ENCODE results near the gene NPPA.

The NPPA gene

DNA sequence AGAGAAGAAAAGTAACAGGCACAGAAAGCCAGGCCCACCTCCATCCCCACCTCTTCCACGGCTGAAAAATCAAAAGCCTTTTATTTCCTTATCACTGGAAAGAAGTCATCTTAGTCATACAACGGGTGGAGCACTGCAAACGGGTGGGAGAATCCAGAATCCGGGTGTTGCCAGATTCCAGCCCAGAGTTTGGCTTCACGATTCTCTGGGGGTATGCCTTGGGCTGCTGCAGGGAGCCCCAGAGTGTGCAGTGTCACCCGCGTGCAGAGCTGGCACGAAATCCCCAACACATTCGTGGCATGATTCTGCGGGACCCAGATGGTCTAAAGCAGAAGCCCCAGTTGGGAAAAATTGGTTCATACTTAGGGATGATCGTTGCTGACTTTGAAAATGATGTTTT, 2.6 kb upstream of the NPPA start:
- no peak overlapping the region for H3K4me3 ChIP-seq (ENCODE audit: low read depth, low read length)
- no peak for DNase-seq (ENCODE audit: low read depth)

DNA sequence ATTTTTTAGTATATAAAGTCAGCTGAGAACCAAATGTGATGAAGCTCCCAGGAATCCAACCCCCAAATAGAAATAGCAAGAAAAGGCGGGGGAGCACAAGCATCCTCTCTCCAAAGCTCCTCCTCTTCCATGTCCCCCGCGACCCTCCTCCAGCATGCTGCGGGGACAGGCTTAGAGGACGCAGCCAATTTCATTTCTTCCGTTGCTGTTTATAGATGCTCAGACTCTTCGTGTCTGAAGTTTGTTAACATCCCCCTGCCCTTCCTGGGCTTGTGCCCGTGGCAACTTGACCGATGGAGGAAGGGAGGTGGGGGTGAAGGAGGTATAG, 754 bp upstream of the NPPA start:
- H3K4me3 ChIP-seq (ENCODE audit: low read depth, low read length) = no peak overlapping the region
- no peak for DNase-seq (ENCODE audit: low read depth)

DNA sequence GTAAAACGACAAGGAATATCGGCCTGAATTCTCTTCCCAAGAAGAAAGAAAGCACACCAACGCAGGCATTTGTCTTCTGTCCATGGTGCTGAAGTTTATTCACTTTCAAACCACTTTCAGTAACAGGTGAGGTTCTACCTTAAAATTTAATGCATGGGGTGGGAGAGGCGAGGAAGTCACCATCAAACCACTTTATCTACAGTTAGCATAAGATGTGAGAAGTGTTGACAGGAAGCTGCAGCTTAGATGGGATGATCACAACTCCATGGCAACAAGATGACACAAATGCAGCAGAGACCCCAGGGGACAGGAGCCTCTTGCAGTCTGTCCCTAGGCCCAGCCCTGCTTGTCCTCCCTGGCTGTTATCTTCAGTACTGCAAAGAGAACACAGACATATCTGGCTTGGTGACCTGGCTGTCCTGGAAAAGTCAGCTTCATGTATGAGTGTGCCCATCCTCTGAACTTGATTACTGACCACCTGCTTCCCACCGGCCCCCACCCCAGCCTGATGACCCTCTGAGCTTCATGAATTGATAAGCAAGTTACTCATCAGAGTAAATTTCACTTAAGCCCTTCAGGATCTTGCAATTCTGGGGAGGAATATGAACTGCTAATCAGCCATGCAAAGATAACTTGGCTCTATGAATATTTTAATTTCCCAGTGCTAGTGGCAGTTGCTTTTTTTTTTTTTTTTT, 1.8 kb downstream of the NPPA start:
- DNase-seq (ENCODE audit: low read depth) = no peak
- no peak overlapping the region for H3K4me3 ChIP-seq (ENCODE audit: low read depth, low read length)

DNA sequence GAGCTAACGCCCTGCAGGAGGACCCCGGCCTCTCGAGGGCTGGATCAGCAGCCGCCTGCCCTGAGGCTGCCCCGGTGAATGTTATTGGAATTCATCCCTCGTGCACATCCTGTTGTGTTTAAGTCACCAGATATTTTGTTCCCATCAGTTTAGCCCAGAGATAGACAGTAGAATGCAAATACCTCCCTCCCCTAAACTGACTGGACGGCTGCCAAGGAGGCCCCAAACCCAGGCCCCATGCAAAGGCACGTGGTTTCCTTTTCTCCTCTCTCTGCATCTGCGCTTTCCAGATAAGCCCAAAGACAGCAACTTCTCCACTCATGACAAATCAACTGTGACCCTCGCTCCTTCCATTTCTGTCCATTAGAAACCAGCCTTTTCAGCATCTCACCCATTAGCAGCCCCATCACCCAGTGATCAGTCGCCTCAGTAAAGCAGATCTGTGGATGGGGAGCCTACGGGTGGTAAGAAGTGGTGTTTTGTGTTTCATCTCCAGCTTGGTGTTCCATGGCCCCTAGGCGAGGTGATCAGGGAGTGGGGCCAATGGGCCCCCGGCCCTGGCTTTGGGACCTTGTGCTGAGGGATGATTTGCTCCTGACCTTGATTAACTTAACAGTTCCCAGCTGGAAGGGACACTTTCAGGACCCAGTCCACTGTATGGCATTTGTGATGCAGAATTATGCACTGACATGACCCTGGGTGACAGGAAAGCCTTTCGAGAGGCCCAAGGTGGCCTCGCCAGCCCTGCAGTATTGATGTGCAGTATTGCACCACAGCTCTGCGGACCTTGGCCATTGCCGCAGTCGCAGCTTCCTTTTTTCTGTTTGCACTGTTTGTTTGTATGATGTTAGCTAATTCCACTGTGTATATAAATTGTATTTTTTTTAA, 5.2 kb downstream of the NPPA start:
- no peak overlapping the region for H3K4me3 ChIP-seq (ENCODE audit: low read depth, low read length)
- no peak for DNase-seq (ENCODE audit: low read depth)

DNA sequence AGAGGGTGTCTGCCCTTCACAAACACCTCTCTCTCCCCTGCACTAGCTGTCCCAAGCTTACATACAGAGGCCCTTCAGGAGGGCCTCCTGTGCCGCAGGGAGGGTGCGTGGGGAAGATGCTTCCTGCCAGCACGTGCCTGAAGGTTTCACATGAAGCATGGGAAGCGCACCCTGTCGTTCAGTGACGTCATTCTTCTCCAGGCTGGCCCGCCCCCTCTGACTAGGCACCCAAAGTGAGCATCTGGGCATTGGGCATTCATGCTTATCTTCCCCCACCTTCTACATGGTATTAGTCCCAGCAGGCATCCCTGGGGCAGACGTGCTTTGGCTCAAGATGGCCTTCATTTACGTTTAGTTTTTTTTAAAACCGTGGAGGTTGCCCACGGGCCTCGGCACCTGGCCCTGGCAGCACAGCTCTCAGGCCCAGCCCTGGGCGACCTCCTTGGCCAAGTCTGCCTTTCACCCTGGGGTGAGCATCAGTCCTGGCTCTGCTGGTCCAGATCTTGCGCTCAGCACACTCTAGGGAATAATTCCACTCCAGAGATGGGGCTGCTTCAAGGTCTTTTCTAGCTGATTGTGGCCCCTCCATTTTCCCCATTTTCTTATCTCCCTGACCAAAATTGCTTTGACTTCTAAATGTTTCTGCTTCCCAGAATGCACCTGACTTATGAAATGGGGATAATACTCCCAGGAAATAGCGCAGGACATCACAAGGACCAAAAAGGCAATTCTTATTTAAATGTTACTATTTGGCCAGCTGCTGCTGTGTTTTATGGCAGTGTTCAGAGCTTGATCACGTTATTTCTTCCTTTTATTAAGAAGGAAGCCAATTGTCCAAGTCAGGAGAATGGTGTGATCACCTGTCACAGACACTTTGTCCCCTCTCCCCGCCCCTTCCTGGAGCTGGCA, 6.1 kb downstream of the NPPA start:
- no peak for DNase-seq (ENCODE audit: low read depth)

DNA sequence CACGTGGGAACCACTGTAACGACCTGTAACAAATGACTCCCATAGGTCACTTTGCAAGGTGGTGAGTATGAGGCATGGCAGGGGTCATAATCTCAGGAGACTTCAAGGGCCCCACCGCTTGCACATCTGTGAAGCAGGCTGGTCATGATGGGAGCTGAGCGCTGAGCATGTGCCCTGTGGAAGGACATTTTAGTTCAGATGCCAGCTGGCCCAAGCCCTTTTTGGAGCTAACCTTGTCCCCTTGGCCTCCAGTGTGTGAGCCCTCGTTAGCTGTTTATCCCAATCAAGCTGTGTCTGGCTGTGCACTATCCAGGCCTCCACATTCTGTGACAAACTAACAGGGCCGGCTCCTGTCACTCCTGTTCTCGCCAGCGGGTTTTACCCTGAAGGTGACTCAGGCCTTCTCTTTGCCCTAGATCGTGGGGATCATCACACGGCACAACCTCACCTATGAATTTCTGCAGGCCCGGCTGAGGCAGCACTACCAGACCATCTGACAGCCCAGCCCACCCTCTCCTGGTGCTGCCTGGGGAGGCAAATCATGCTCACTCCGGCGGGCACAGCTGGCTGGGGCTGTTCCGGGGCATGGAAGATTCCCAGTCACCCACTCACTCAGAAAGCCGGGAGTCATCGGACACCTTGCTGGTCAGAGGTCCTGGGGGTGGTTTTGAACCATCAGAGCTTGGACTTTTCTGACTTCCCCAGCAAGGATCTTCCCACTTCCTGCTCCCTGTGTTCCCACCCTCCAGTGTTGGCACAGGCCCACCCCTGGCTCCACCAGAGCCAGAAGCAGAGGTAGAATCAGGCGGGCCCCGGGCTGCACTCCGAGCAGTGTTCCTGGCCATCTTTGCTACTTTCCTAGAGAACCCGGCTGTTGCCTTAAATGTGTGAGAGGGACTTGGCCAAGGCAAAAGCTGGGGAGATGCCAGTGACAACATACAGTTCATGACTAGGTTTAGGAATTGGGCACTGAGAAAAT, 7.6 kb downstream of the NPPA start:
- DNase-seq (ENCODE audit: low read depth) = no peak
- no peak overlapping the region for H3K4me3 ChIP-seq (ENCODE audit: low read depth, low read length)

More for the DNA sequence above, 6.1 kb downstream of the NPPA start:
- H3K4me3 ChIP-seq (ENCODE audit: low read depth, low read length) = no peak overlapping the region

DNA sequence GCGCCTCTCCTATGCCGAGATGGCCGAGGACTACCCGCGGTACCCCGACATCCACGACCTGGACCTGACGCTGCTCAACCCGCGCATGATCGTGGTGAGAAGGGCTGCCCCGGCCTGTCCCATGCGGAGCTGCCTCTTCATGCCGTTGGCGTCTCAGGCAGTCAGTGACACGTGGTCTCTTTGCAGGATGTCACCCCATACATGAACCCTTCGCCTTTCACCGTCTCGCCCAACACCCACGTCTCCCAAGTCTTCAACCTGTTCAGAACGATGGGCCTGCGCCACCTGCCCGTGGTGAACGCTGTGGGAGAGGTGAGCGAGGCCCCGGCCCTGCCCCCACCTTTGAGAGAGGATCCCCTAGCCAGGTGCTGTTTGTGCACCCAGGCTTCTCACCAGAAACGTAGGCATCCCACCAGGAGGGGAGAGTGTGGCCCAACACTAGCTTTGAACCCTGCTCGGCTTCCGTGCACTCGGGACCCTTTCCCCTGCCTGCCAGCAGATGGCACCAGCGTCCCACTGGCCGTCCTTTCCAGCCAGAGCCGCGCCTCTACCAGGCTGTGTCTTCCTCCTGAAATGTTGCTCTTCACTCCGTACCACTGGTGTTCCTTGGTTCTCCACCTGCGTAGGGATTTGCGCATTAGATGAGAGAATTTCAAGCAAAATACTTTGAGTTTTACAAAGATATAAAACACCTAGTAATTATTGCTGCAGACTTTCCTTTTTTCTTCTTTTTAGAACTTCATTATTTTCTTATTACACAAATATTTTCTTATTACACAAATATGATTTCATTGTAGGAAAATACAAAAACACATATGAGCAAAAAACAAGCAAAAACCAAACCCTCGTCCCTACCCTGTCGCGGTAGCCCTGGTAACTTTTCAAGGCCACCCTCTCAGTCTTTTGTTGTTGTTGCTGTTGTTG, 9.0 kb downstream of the NPPA start:
- DNase-seq (ENCODE audit: low read depth) = no peak
- H3K4me3 ChIP-seq (ENCODE audit: low read depth, low read length) = no peak overlapping the region

DNA sequence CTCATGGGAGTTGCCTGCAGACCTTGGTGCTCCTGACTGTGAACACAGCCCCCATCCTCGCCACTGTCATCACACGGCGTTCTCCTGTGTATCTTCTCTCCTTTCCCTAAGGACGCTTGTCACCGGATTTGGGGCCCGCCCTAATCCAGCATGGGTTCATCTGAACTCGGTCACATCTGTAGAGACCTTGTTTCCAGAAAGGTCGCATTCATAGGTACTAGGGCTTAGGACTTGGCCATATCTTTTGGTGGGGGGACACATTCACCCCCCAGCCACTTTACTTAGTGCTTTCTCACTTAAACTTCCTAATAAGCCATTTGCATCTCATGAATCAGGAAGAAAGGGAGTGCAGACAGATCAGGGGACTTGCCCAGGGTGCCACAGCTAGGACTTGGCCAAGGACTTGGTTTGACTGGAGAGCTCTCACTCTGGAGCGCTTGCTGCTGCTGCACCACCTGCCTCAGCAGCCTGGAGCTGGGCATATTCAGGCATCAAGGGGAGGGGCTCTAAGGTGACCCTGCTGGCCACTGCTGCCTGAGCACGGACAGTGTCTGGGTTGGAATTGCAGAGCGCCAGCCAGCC, 9.7 kb downstream of the NPPA start:
- DNase-seq (ENCODE audit: low read depth) = no peak
- no peak overlapping the region for H3K4me3 ChIP-seq (ENCODE audit: low read depth, low read length)

DNA sequence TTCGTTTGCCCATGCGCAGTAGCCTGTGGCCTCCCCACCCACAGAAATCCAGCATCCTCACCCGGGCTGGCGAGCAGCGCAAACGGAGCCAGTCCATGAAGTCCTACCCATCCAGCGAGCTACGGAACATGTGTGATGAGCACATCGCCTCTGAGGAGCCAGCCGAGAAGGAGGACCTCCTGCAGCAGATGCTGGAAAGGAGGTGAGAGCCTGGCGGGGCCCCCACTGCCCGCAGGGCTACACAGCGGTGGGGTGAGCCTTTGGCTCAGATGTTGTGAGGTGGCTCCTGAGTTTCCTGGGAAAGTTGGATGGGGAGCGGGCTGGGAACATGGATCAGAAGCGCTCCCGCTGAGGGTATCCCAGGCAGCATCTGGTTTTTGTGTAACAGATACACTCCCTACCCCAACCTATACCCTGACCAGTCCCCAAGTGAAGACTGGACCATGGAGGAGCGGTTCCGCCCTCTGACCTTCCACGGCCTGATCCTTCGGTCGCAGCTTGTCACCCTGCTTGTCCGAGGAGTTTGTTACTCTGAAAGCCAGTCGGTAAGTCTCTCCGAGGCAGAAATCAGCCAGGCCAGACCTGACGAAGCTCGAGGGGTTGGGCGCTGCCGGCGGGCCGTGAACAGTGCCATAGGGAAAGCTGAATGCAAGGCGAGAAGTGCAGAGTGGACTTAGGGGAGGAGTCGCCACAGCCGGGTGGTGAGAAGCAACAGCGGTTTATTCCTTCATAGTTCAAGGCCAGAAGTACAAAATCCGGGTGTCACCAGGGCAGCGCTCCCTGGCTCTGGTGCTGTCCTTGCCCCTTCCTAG, 10.4 kb downstream of the NPPA start:
- H3K4me3 ChIP-seq (ENCODE audit: low read depth, low read length) = no peak overlapping the region
- no peak for DNase-seq (ENCODE audit: low read depth)

DNA sequence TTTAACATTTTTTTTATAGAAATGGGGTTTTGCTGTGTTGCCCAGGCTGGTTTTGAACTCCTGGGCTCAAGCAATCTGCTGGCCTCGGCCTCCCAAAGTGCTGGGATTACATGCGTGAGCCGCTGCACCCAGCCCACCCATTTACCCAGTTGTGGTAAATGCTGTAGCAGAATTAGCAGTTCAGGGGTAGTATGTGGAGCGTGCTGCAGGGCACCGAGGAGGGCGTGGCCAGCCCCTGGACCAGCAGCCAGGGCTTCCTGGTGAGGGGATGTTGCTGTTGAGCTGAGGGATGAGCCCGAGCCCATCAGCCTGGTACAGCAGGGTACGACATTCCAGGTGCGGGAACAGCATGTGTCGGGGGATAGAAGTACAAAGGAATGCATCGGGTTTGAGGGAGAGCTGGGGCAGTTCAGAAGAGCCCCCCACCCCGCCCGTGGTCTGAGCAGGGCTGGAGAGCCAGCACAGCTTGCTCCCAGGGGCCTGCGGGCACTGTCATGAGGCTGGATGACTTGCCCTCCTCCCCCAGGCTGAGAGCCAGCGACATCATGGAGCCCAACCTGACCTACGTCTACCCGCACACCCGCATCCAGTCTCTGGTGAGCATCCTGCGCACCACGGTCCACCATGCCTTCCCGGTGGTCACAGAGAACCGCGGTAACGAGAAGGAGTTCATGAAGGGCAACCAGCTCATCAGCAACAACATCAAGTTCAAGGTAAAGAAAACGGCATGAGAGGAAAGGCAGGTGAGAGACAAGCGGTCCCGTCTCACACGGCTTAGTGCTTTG, 11.9 kb downstream of the NPPA start:
- no peak for DNase-seq (ENCODE audit: low read depth)
- no peak overlapping the region for H3K4me3 ChIP-seq (ENCODE audit: low read depth, low read length)

DNA sequence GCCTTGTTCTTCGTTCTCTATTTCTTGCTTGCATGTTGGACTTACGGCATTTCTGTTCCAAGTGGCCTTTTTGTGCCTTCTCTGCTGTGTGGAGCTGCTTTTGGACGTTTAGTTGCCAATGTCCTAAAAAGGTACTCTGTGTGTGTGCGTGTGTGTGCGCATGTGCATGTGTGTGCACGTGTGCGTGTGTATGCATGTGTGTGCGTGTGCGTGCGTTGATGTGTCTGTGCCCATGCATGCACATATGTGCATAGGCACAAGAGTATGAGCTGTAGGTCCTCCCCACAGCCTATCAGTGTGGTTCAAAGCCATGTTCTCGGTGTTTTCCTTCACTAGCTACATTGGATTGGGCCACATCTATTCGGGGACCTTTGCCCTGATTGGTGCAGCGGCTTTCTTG, 13.7 kb downstream of the NPPA start:
- DNase-seq (ENCODE audit: low read depth) = no peak
- no peak overlapping the region for H3K4me3 ChIP-seq (ENCODE audit: low read depth, low read length)

DNA sequence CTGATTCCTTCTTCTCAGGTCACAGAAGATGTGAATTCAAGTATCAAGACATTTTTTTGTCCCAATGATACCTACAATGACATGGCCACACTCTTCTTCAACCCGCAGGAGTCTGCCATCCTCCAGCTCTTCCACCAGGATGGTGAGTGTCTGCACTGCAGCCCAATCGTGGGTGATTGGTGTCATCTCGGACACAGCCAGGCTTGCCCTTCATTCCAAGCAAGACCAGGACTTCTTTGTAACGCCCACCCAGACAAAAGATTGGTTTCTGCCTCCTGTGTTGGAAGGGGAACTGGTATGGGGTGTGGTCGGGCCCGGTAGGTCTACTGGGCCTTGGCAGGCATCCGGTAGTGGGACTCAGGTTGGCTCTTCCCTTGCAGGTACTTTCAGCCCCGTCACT, 14.1 kb downstream of the NPPA start:
- no peak overlapping the region for H3K4me3 ChIP-seq (ENCODE audit: low read depth, low read length)
- no peak for DNase-seq (ENCODE audit: low read depth)

DNA sequence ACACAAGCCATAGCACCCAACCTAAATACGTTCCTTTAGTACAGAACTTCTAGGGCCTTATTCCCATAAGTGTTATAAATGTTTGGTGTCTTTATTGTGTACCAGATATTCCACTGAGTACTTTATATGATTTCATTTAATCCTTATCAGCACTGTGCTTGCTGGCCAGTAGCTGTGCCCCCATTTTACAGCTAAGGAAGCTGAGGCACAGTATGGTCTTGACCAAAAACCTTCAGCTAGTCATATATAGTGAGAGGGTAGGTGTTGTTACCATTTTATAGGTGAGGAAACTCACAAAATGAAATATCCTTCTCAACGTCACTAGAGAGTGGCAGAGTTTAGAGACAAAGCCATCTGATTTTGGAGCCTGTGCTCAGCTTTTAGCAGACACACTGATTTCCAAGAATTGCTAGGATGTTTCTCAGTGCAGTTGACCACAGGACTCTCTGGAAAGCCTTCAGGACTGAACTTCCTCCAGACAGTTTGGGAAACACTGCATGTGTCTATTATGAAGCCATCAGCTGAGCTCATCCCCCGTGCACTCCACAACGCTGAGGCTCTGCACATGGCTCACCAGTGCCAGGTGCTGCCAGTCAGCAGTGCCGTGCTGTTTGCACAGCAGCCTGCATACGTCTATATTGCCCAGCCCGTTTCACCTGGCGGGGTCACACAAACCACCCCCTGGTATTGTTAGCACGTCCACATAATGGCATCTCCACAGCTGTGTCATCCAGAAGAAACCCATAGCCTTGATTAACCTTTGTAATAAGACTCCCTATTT, 15.4 kb downstream of the NPPA start:
- DNase-seq (ENCODE audit: low read depth) = no peak
- H3K4me3 ChIP-seq (ENCODE audit: low read depth, low read length) = no peak overlapping the region

DNA sequence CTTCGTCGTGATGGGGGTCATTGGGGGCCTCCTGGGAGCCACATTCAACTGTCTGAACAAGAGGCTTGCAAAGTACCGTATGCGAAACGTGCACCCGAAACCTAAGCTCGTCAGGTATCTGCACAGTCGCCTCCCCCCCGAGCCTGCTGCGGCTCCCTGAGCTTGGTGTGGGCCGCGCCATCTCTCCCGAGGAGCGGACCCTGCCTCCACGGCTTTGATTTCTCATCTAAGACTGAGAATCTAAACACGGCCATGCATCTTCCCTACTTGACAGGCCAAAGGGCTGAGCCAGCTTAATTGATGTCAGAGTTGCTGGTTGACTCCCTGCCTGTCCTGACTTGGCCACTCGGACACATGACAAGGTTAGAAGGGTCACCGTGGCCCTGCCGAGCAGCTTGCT, 19.1 kb downstream of the NPPA start:
- DNase-seq (ENCODE audit: low read depth) = no peak
- no peak overlapping the region for H3K4me3 ChIP-seq (ENCODE audit: low read depth, low read length)

DNA sequence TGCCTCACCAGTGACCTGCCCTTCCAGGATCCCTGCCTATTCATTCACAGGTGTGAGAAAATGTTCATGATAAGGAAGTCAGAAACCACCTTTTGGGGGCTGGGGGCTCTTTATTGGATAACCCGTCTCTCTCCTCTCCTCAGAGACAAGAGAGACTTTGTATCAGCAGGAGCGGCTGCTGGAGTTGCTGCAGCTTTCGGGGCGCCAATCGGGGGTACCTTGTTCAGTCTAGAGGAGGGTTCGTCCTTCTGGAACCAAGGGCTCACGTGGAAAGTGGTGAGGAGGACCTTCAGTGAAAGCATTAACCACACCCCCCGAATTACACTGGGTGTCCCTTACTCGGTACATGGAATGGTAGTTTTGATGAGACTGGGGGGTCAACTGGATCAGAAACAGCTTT, 20.6 kb downstream of the NPPA start:
- H3K4me3 ChIP-seq (ENCODE audit: low read depth, low read length) = no peak overlapping the region
- no peak for DNase-seq (ENCODE audit: low read depth)
